GM12892 (cell line): ENCODE data around the gene AK9.

ENCODE experiments used
- POLR2A ChIP-seq: IDR thresholded peaks from 2 replicates; pipeline ENCODE4 v1.6.1; 2011; ENCODE audit warnings: low read depth, low read length, control low read depth
- POLR2AphosphoS5 ChIP-seq: IDR thresholded peaks from 2 replicates; pipeline ENCODE4 v1.6.1; 2011; ENCODE audit warnings: low read depth, low read length, control low read depth
- TAF1 ChIP-seq: IDR thresholded peaks from 2 replicates; pipeline ENCODE4 v1.6.1; 2011; ENCODE audit warnings: low read depth, mild to moderate bottlenecking, control low read depth, low read length, borderline replicate concordance

DNA sequence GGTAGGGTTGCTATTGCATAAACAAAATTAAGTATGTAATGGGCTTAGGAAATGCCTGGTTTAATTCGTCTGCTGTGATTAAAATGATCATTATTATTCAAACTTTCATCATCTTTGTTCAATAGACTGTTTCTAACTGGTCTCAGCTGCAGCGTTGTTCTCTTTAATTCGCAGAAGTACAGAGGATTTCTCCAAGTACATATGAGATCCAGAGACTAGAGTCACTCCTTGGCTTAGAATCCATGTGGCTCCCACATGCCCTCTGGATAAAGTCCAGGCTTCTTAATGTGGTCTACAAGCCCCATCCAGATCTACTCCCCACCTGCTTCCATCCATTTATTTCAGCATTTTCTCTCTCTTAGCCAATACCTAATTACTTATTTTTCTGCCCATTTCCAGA, 206.9 kb downstream of the AK9 start:
- no peak for TF ChIP-seq POLR2AphosphoS5
- no peak for TF ChIP-seq POLR2A
- TF ChIP-seq TAF1 = no peak
